Thoracic aorta (tissue), 2 donors: ENCODE data around the gene HIC1. TPM values are rescaled to one million over a fixed set of nuclear protein-coding genes. Genes with fewer than 3 reads are reported as not detected.
A peak's percentile ranks its signal among the peaks of the same experiment; 100 is the strongest.

Experiments used
- ATAC-seq: fragments of 150-250 bp; one replicate; pipeline ENCODE4 v1.8.0; 2017; ENCODE audit warnings: low read depth; ENCODE audit not compliant: insufficient number of reproducible peaks, low FRiP score
- DNase-seq: peaks from one replicate; pipeline ENCODE4 v3.0.0-alpha.2; 2020; ENCODE audit warnings: low spot score
- H3K27ac ChIP-seq, 2 donors: fragments of 200-600 bp; sonication (generic); 1 replicate in 1 of 2; 2 replicates in 1 of 2; pipeline ENCODE4 v1.5.1; 2016; ENCODE audit warnings: mild to moderate bottlenecking in 2 of 2, moderate library complexity in 2 of 2
- H3K27me3 ChIP-seq: fragments of 200-600 bp; sonication (generic); replicated peaks from 2 replicates; pipeline ENCODE4 v1.6.0; 2016; ENCODE audit warnings: mild to moderate bottlenecking; ENCODE audit not compliant: insufficient read depth
- H3K36me3 ChIP-seq: fragments of 200-600 bp; sonication (generic); one replicate; pipeline ENCODE4 v1.5.1; 2016
- H3K4me1 ChIP-seq, 2 donors: fragments of 200-600 bp; sonication (generic); 1 replicate in 1 of 2; 2 replicates in 1 of 2; pipeline versions ENCODE4 v1.5.1 to v1.6.0; 2016; ENCODE audit warnings: low read depth in 2 of 2, mild to moderate bottlenecking in 1 of 2; ENCODE audit not compliant: control insufficient read depth in 1 of 2
- H3K4me3 ChIP-seq: fragments of 200-600 bp; sonication (generic); 2 replicates; pipeline ENCODE4 v1.5.1; 2016; ENCODE audit warnings: mild to moderate bottlenecking
- H3K9me3 ChIP-seq: fragments of 200-600 bp; sonication (generic); 2 replicates; pipeline ENCODE4 v1.5.1; 2016
- CTCF ChIP-seq: fragments of 200-600 bp; sonication (generic); IDR thresholded peaks from one replicate; pipeline ENCODE4 v1.5.1; 2019; ENCODE audit warnings: antibody characterized with exemption
- total RNA-seq, 2 donors: library from RNA; depleted of rRNA; stranded (reverse); fragments of >200 nt; gene quantifications; one replicate each; pipeline versions ENCODE4 v1.1.0 to v1.2.3, GENCODE V29; 2016

HIC1 gene
- total RNA-seq, 2 donors from 2014 or later: 38.3 to 53.9 TPM

GRCh38 chr17:2027528-2028233 is 27.2 kb upstream of the HIC1 start:
- TF ChIP-seq CTCF: no peak
- ATAC-seq: no peak
- DNase-seq: no peak
- Histone ChIP-seq H3K27me3 (no peaks in the 10 kb centered on the region), H3K27ac (no peak overlapping the region), H3K4me3 (no peak overlapping the region), H3K4me1 (peaks cover 8 to 61% of the 10 kb centered on the region in 2 donors), H3K9me3 (no peaks in the 10 kb centered on the region), H3K36me3 (no peaks in the 10 kb centered on the region)

GRCh38 chr17:2028234-2028614 is 26.7 kb upstream of the HIC1 start:
- no peak overlapping the region for H3K27ac ChIP-seq
- no peaks in the 10 kb centered on the region for H3K27me3 ChIP-seq
- H3K4me1 ChIP-seq: peaks cover 6 to 61% of the 10 kb centered on the region in 2 donors
- ATAC-seq: no peak
- no peaks in the 10 kb centered on the region for H3K9me3 ChIP-seq
- no peak for DNase-seq
- no peak for TF ChIP-seq CTCF
- no peak overlapping the region for H3K4me3 ChIP-seq
- no peaks in the 10 kb centered on the region for H3K36me3 ChIP-seq

DNA sequence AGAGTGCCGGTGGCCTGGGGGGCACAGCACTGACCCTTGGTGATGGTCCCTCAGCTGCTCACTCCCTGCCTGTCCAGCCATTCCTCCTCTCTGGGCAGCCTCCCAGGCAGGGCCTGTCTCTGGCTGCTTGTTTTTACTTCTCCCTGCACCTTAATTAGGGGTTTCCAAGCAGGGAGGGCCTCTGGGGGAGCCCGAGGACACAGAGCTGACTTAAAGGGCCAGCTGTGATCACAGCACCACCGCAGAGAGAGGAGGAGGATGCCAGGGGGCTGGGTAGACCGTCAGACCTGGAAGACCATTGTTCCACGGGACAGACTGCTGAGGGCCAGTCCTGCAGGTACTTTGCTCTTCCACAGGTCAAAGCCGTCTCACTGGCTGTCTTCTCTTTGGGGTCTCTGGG is 26.2 kb upstream of the HIC1 start:
- Histone ChIP-seq H3K36me3 (peaks cover 1% of the 10 kb centered on the region), H3K4me3 (no peak overlapping the region), H3K27me3 (no peaks in the 10 kb centered on the region), H3K4me1 (peaks cover 4 to 59% of the 10 kb centered on the region in 2 donors), H3K9me3 (no peaks in the 10 kb centered on the region), H3K27ac (no peak overlapping the region)
- ATAC-seq: no peak
- no peak for TF ChIP-seq CTCF
- DNase-seq: no peak

DNA sequence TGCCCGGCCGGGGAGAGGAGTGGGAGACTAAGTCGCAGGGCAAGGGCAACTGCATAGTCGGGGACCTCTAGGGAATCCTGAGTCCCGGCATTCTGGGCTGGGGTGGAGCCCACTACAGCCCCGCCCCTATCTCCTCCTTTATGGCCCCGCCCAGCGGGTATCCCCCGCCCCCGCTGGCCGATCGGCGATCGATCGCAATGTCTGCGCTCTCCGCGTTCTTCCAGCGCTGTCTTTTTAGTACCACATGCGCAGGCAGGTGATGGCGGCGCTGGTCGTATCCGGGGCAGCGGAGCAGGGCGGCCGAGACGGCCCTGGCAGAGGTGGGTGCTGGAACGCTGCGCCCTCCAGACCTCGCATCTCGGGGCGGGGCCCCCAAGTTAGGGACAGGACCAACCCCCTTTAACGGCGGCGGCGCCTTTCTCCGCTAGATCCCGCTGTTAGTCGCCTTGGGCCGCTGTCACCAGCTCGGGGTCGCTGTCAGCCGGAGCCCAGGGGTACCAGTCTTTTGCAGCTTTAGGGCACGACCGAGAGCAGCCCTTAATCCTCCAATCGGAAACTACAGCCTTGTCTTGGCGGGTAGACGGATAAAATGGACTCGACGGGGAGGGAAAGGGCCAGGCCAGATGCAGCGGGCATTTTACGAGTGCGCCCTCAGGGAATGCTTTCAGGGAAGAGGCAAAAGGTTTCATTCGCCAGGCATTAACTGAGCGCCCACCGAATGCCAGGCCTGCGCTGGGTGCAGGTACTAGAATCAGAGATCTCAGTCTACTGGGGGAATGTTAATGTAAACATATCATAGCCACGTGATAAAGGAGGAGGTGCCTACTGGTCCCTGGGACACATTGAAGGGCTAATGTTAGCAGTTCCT is 24.8 kb upstream of the HIC1 start, which contains the start of gene DPH1:
Gene DPH1 (plus strand): TSS at position 243 of the 868 bp plus-strand sequence. CDS start 17 bp downstream, at position 260.
- TF ChIP-seq CTCF: no peak
- H3K36me3 ChIP-seq: peaks cover 4% of the 10 kb centered on the region
- no peak for DNase-seq
- no peaks in the 10 kb centered on the region for H3K9me3 ChIP-seq
- peak; percentile 34 for ATAC-seq
- peaks cover 4 to 45% of the 10 kb centered on the region in 2 donors for H3K4me1 ChIP-seq
- H3K27ac ChIP-seq: peak within 1 kb of the TSS in 1 of 2 donors; percentile 54
- H3K4me3 ChIP-seq: peak within 1 kb of the TSS; percentile 88
- H3K27me3 ChIP-seq: no peaks in the 10 kb centered on the region

DNA sequence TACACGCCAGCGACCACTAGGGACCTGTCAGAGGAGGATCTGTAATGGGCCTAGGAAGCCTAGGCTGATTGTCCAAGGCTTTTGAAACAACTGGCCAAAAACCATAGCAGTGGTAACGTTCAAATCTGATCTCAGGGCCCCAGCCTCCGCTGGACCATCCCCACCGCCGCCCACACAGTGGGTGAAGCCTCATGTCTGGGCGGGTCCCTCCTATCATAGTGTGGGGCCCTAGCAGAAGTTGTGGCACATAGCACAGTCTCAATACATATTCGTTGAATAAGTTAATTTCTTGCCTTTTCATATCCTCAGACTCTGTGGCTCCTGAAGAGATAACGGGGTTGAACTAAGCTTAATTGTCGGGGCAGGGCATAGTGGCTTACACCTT is 24.1 kb upstream of the HIC1 start:
- TF ChIP-seq CTCF: peak; percentile 43
- Histone ChIP-seq H3K4me1 (peaks cover 4 to 39% of the 10 kb centered on the region in 2 donors), H3K27ac (no peak overlapping the region), H3K27me3 (no peaks in the 10 kb centered on the region), H3K9me3 (no peaks in the 10 kb centered on the region), H3K4me3 (peak overlapping the region; percentile 88), H3K36me3 (peaks cover 5% of the 10 kb centered on the region)
- DNase-seq (no peak), ATAC-seq (no peak)
